ENCODE measurements around the gene TKTL1. TPM values are rescaled to one million over a fixed set of nuclear protein-coding genes. Genes with fewer than 3 reads are reported as not detected.

TKTL1 gene
- total and polyA plus RNA-seq, 3 donors from 2014 or later, result 224 to 268 (median 233) TPM

GRCh38 chrX:154365052-154365600, 69.5 kb downstream of the TKTL1 start:
- H3K36me3 ChIP-seq (ENCODE audit: low read depth, missing control alignments), result no peaks in the 10 kb centered on the region
- intact Hi-C loops (cut with DNase I; ENCODE audit: low total_unique reads), result no loop called here
- 51 to 70% methylated on average over 7 to 20 of the region's 20 CpGs for WGBS, 2 donors
- DNase-seq, result no peak
- TF ChIP-seq, protein P1, sequence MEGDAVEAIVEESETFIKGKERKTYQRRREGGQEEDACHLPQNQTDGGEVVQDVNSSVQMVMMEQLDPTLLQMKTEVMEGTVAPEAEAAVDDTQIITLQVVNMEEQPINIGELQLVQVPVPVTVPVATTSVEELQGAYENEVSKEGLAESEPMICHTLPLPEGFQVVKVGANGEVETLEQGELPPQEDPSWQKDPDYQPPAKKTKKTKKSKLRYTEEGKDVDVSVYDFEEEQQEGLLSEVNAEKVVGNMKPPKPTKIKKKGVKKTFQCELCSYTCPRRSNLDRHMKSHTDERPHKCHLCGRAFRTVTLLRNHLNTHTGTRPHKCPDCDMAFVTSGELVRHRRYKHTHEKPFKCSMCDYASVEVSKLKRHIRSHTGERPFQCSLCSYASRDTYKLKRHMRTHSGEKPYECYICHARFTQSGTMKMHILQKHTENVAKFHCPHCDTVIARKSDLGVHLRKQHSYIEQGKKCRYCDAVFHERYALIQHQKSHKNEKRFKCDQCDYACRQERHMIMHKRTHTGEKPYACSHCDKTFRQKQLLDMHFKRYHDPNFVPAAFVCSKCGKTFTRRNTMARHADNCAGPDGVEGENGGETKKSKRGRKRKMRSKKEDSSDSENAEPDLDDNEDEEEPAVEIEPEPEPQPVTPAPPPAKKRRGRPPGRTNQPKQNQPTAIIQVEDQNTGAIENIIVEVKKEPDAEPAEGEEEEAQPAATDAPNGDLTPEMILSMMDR (IDR thresholded peaks at IDR 0.05), result no peak
- TF ChIP-seq POLR2A (IDR thresholded peaks at IDR 0.05), result no peak
- no peaks in the 10 kb centered on the region for H3K9me3 ChIP-seq
- no peak overlapping the region for H3K27ac ChIP-seq
- H3K27me3 ChIP-seq, result no peaks in the 10 kb centered on the region
- H3K4me3 ChIP-seq, result no peak overlapping the region
- H3K4me1 ChIP-seq, result peaks cover 5% of the 10 kb centered on the region

DNA sequence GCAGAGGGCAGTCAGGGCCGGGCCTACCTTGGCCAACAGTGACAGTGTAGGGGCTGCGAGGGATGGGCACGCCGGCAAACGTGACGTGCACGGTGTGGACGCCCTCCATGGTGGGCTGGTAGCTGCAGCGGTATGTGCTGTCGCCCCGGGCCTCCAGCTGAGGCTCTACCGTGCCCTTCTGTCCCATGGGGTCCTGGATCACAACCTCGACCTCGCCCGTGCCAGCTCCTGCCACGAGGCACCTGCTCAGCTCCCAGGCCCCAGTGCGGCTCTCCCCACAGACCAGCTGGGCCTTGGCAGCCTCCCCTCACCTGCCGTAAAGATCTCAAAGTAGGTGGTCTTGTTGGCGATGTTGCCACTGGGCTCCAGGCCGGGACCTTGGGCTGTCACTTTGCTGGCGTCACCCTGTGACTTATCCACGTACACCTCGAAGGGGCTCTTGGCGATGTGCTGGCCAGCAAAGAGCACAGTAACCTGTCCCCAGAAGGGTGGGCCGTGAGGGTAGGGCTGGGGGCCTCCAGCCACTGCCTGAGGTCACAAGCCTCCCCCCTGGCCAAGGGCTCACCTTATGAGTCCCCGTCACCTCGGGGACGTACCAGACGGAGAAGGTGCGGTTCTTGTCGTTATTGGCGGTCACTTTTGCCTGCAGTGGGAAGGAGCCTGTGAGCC, 70.5 kb downstream of the TKTL1 start:
- H3K27ac ChIP-seq, result peak overlapping the region in 1 of 2 donors; percentile 89
- no peaks in the 10 kb centered on the region for H3K36me3 ChIP-seq (ENCODE audit: low read depth, missing control alignments)
- no peak for DNase-seq
- H3K4me3 ChIP-seq, result no peak overlapping the region
- no peaks in the 10 kb centered on the region for H3K27me3 ChIP-seq
- intact Hi-C loops (cut with DNase I; ENCODE audit: low total_unique reads), result no loop called here
- 80% methylated on average over 18 of the region's 32 CpGs; no CpG with 5 or more reads in 1 of the 2 donors for WGBS, 2 donors
- no peaks in the 10 kb centered on the region for H3K9me3 ChIP-seq
- H3K4me1 ChIP-seq, result peaks cover 5% of the 10 kb centered on the region
- TF ChIP-seq, protein P1 (IDR thresholded peaks at IDR 0.05), result no peak
- no peak for TF ChIP-seq POLR2A (IDR thresholded peaks at IDR 0.05)

DNA sequence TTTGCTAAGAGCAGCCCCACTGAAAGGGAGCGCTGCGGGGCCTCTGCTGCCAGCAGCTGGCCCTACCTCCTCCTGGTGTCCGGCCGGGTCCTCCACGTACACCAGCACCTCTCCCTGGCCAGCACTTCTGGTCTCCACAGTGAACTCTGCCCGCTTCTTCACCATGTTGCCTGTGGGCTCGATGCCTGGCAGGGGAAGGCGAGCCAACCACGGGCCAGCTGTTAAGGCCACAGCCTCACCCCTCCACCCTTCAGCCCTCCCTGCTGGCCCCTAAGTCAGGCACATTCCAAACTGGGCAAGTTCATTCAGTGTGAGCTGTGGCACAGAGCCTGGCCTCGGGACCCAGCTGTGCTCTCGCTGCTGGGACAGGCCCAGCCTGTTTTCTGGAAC, 71.1 kb downstream of the TKTL1 start:
- peaks cover 5% of the 10 kb centered on the region for H3K4me1 ChIP-seq
- intact Hi-C loops (cut with DNase I; ENCODE audit: low total_unique reads), result no loop called here

DNA sequence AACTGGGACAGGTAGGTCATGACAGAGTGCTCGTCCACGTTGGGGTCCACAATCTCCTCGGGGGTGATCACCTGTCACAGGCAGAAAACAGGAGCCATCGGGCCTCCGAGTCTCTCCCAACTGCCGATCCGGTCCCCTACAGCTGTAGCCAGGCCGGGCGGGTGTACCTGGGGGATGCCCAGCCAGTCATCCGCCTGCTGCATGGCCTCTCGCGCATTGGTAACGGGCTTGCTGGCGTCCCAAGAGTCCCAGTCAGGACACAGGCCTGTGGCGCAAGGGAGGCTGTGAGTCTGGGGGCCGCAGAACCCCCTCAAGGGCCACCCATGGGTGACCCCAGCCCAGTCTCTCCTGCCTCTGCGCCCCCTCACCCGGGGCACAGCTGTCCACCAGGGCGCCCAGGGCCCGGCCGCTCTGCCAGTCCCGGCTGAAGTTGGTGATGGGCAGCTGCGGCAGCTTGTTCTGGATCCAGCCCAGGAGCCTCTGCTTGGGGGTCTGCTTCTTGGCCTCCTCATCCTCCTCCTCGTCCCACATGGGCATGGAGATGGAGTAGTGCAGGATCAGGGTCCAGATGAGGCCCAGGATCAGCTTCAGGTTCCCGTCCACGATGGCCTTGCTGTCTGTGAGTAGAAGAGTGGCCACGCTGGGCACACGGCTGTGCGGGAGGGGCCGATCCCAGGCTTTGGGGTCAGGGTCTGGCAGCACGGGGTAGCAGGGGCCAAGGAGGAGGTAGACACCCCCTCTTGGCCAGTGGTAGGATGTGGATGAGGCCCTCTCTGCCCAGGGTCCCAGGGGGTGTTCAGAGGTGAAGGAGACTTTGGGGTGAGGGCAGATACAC, 72.1 kb downstream of the TKTL1 start:
- Histone ChIP-seq H3K36me3 (ENCODE audit: low read depth, missing control alignments) (no peaks in the 10 kb centered on the region), H3K27me3 (no peaks in the 10 kb centered on the region), H3K9me3 (no peaks in the 10 kb centered on the region), H3K4me3 (no peak overlapping the region), H3K27ac (peak overlapping the region; percentile 88 to 89), H3K4me1 (peaks cover 5% of the 10 kb centered on the region)
- intact Hi-C loops (cut with DNase I; ENCODE audit: low total_unique reads), result no loop called here
- WGBS, 2 donors, result 55 to 100% methylated on average over 1 to 17 of the region's 31 CpGs
- TF ChIP-seq POLR2A (IDR thresholded peaks at IDR 0.05), result no peak
- TF ChIP-seq, protein P1 (IDR thresholded peaks at IDR 0.05), result no peak
- no peak for DNase-seq

More for the DNA sequence above, 71.1 kb downstream of the TKTL1 start:
- H3K27me3 ChIP-seq, result no peaks in the 10 kb centered on the region
- peak overlapping the region in 1 of 2 donors; percentile 89 for H3K27ac ChIP-seq
- H3K4me3 ChIP-seq, result no peak overlapping the region
- DNase-seq, result no peak
- H3K36me3 ChIP-seq (ENCODE audit: low read depth, missing control alignments), result no peaks in the 10 kb centered on the region
- WGBS, 2 donors, result 82 to 90% methylated on average over 2 to 6 of the region's 11 CpGs
- no peaks in the 10 kb centered on the region for H3K9me3 ChIP-seq
- TF ChIP-seq, protein P1 (IDR thresholded peaks at IDR 0.05), result no peak
- TF ChIP-seq POLR2A (IDR thresholded peaks at IDR 0.05), result no peak

Data from testis (tissue), 3 donors.